IMR-90 (cell line): Measurements from ENCODE around the gene COL15A1. TPM values are rescaled to one million over a fixed set of nuclear protein-coding genes. Genes with fewer than 3 reads are reported as not detected.
A peak's percentile ranks its signal among the peaks of the same experiment; 100 is the strongest.

ENCODE experiments used
- ATAC-seq: fragments of 200-7000 bp; cut with Tn5 transposase; 2 replicates; pipeline ENCODE4 v1.9.1; 2020; ENCODE audit warnings: low read depth, mild to moderate bottlenecking, moderate library complexity
- BruUV-seq: library from RNA; stranded (reverse); fragments of 400-500 nt; replicated peaks from 2 replicates; lab custom pipeline; 2021; lab: Mats Ljungman, UMichigan
- CTCF ChIA-PET: fragments of 300-600 bp; formaldehyde crosslinking; extraction: SDS; loops from one replicate; lab custom pipeline; 2021; ENCODE audit warnings: antibody characterized with exemption; lab: Yijun Ruan, JAX
- POLR2A ChIA-PET: fragments of 300-600 bp; sonication (Branson Sonifier 250); formaldehyde crosslinking; loops from one replicate; lab custom pipeline; 2022; ENCODE audit warnings: antibody characterized with exemption; ENCODE audit not compliant: unreplicated experiment; lab: Charles Lee
- DNase-seq: peaks from one replicate; pipeline ENCODE4 v3.0.0; 2013
- H2AFZ ChIP-seq: replicated peaks from 2 replicates; pipeline ENCODE3; 2013; ENCODE audit warnings: low read length, mild to moderate bottlenecking; ENCODE audit not compliant: poor library complexity
- H2AK5ac ChIP-seq: 2 replicates; pipeline ENCODE4 v1.6.1; 2013; ENCODE audit warnings: low read depth, low read length, inconsistent platforms
- H2AK9ac ChIP-seq: replicated peaks from 2 replicates; pipeline ENCODE3; 2013; ENCODE audit warnings: mild to moderate bottlenecking, low read depth, low read length, moderate library complexity; ENCODE audit not compliant: poor library complexity
- H2BK120ac ChIP-seq: 2 replicates; pipeline ENCODE4 v1.6.1; 2013; ENCODE audit warnings: low read depth, low read length, inconsistent platforms
- H2BK15ac ChIP-seq: 3 replicates; pipeline ENCODE4 v1.6.1; 2013; ENCODE audit warnings: low read depth, low read length, inconsistent platforms
- H2BK20ac ChIP-seq: 2 replicates; pipeline ENCODE4 v1.6.1; 2013; ENCODE audit warnings: low read depth, mild to moderate bottlenecking, inconsistent platforms, low read length, moderate library complexity
- H2BK5ac ChIP-seq: 2 replicates; pipeline ENCODE4 v1.6.1; 2013; ENCODE audit warnings: mild to moderate bottlenecking, low read depth, low read length, inconsistent platforms; ENCODE audit not compliant: poor library complexity, severe bottlenecking
- H3K14ac ChIP-seq: replicated peaks from 2 replicates; pipeline ENCODE4 v1.6.1; 2013; ENCODE audit warnings: low read depth, low read length, inconsistent platforms
- H3K18ac ChIP-seq: 2 replicates; pipeline ENCODE4 v1.6.1; 2013; ENCODE audit warnings: low read depth, low read length, control low read depth
- H3K23ac ChIP-seq: 2 replicates; pipeline ENCODE4 v1.6.1; 2013; ENCODE audit warnings: low read depth, low read length, inconsistent platforms
- H3K27ac ChIP-seq: 2 replicates; pipeline ENCODE4 v1.5.1; 2013; ENCODE audit warnings: mild to moderate bottlenecking, control low read depth, low read length; ENCODE audit not compliant: insufficient read depth
- H3K27me3 ChIP-seq: 2 replicates; pipeline ENCODE4 v1.6.1; 2013; ENCODE audit warnings: low read length; ENCODE audit not compliant: control insufficient read depth, insufficient read depth
- H3K36me3 ChIP-seq: 2 replicates; pipeline ENCODE4 v1.6.1; 2013; ENCODE audit warnings: low read length, mixed read lengths; ENCODE audit not compliant: control insufficient read depth, insufficient read depth
- H3K4ac ChIP-seq: 2 replicates; pipeline ENCODE4 v1.6.1; 2013; ENCODE audit warnings: low read depth, low read length, inconsistent platforms
- H3K4me1 ChIP-seq: 2 replicates; pipeline ENCODE4 v1.6.1; 2013; ENCODE audit warnings: low read length, mixed read lengths; ENCODE audit not compliant: control insufficient read depth, insufficient read depth
- H3K4me2 ChIP-seq: 2 replicates; pipeline ENCODE4 v1.6.1; 2013; ENCODE audit warnings: low read depth, mild to moderate bottlenecking, control low read depth, low read length, moderate library complexity
- H3K4me3 ChIP-seq: 2 replicates; pipeline ENCODE4 v1.5.1; 2013; ENCODE audit warnings: low read depth, mild to moderate bottlenecking, control low read depth, low read length, moderate library complexity; ENCODE audit not compliant: insufficient read depth
- H3K56ac ChIP-seq: 2 replicates; pipeline ENCODE4 v1.6.1; 2013; ENCODE audit warnings: low read length, inconsistent platforms; ENCODE audit not compliant: insufficient read depth; ENCODE audit errors: extremely low read depth
- H3K79me1 ChIP-seq, 2 experiments: 2 replicates each; pipeline ENCODE4 v1.6.1; 2013; ENCODE audit warnings: low read length in 2 of 2, inconsistent platforms in 1 of 2, low read depth in 1 of 2
- H3K9ac ChIP-seq: 2 replicates; pipeline ENCODE4 v1.6.1; 2013; ENCODE audit warnings: low read depth, low read length, control low read depth
- H3K9me1 ChIP-seq: 2 replicates; pipeline ENCODE4 v1.6.1; 2013; ENCODE audit warnings: low read length, inconsistent platforms; ENCODE audit not compliant: insufficient read depth
- H3K9me3 ChIP-seq: 2 replicates; pipeline ENCODE4 v1.6.1; 2013; ENCODE audit warnings: low read length; ENCODE audit not compliant: control insufficient read depth, insufficient read depth
- H4K20me1 ChIP-seq: 2 replicates; pipeline ENCODE4 v1.6.1; 2013; ENCODE audit warnings: low read length, inconsistent platforms; ENCODE audit not compliant: insufficient read depth
- H4K5ac ChIP-seq: 2 replicates; pipeline ENCODE4 v1.6.1; 2013; ENCODE audit warnings: mild to moderate bottlenecking, low read depth, low read length, control low read depth
- H4K8ac ChIP-seq, 2 experiments: 2 replicates each; pipeline ENCODE4 v1.6.1; 2013; ENCODE audit warnings: low read depth in 2 of 2, low read length in 2 of 2, control low read depth in 1 of 2, inconsistent platforms in 1 of 2
- H4K91ac ChIP-seq: 2 replicates; pipeline ENCODE4 v1.6.1; 2013; ENCODE audit warnings: low read depth, low read length, inconsistent platforms; ENCODE audit not compliant: insufficient read depth
- BHLHE40 ChIP-seq: fragments of 150-350 bp; IDR thresholded peaks from 2 replicates; pipeline ENCODE4 v1.6.1; 2016; ENCODE audit warnings: mild to moderate bottlenecking, low read depth, low read length
- CEBPB ChIP-seq: IDR thresholded peaks from 2 replicates; pipeline ENCODE4 v1.6.1; 2012; ENCODE audit warnings: low read depth, low read length, improper control_type of control experiment
- CHD1 ChIP-seq: IDR thresholded peaks from 2 replicates; pipeline ENCODE4 v1.6.1; 2012; ENCODE audit warnings: low read depth, low read length, improper control_type of control experiment
- FOS ChIP-seq: fragments of 150-350 bp; IDR thresholded peaks from 2 replicates; pipeline ENCODE4 v1.6.1; 2016; ENCODE audit warnings: low read depth, low read length
- MAFK ChIP-seq: IDR thresholded peaks from 2 replicates; pipeline ENCODE4 v1.6.1; 2012; ENCODE audit warnings: low read depth, low read length, improper control_type of control experiment
- MAZ ChIP-seq: IDR thresholded peaks from 2 replicates; pipeline ENCODE4 v1.6.1; 2012; ENCODE audit warnings: low read depth, mild to moderate bottlenecking, low read length, improper control_type of control experiment, moderate library complexity, borderline replicate concordance
- MXI1 ChIP-seq: IDR thresholded peaks from 2 replicates; pipeline ENCODE4 v1.6.1; 2012; ENCODE audit warnings: low read depth, mild to moderate bottlenecking, low read length, moderate library complexity, borderline replicate concordance
- NFE2L2 ChIP-seq: fragments of 150-350 bp; IDR thresholded peaks from 2 replicates; pipeline ENCODE4 v1.6.1; 2016; ENCODE audit warnings: low read depth, mild to moderate bottlenecking, low read length
- POLR2A ChIP-seq: IDR thresholded peaks from 2 replicates; pipeline ENCODE4 v1.6.1; 2012; ENCODE audit warnings: mild to moderate bottlenecking, low read depth, low read length
- RAD21 ChIP-seq: IDR thresholded peaks from 2 replicates; pipeline ENCODE4 v1.6.1; 2012; ENCODE audit warnings: low read length, improper control_type of control experiment
- RCOR1 ChIP-seq: IDR thresholded peaks from 2 replicates; pipeline ENCODE4 v1.6.1; 2012; ENCODE audit warnings: mild to moderate bottlenecking, low read length, improper control_type of control experiment; ENCODE audit not compliant: insufficient replicate concordance
- RFX5 ChIP-seq: IDR thresholded peaks from 2 replicates; pipeline ENCODE4 v1.8.0; 2012; ENCODE audit warnings: low read depth, mild to moderate bottlenecking, low read length, moderate library complexity
- SMC3 ChIP-seq: fragments of 150-350 bp; IDR thresholded peaks from 2 replicates; pipeline ENCODE4 v1.6.1; 2016; ENCODE audit warnings: low read depth, mild to moderate bottlenecking, antibody characterized with exemption, low read length, moderate library complexity
- USF2 ChIP-seq: fragments of 150-350 bp; IDR thresholded peaks from 2 replicates; pipeline ENCODE4 v1.6.1; 2017; ENCODE audit warnings: mild to moderate bottlenecking, antibody characterized with exemption, low read length, low read depth
- WGBS, 2 experiments: methylation state at CpG; one replicate each; pipeline versions ENCODE4 v1.1.5 to v1.1.7; 2013; ENCODE audit warnings: missing lambda C conversion rate in 2 of 2; ENCODE audit not compliant: insufficient read length in 1 of 2; ENCODE audit errors: extremely low coverage in 2 of 2; 5-methylcytosine and 5-hydroxymethylcytosine counted together
- dilution Hi-C: fragments of 300-500 bp; cut with HindIII; formaldehyde crosslinking; loops from one replicate; pipeline ENCODE4 v1.14.3; 2018; ENCODE audit warnings: low sequenced_read_pairs; ENCODE audit not compliant: unreplicated experiment
- in situ Hi-C: fragments of 300-500 bp; cut with MboI; formaldehyde crosslinking; loops from 3 replicates; pipeline ENCODE4 v1.14.3; 2019; ENCODE audit warnings: low sequenced_read_pairs, inconsistent platforms, mixed read lengths
- intact Hi-C: fragments of 100-400 bp; cut with micrococcal nuclease; formaldehyde crosslinking; loops from 2 replicates; pipeline ENCODE4 v1.10.0; 2022
- polyA plus RNA-seq, 3 experiments: library from polyadenylated mRNA; depleted of rRNA; stranded (reverse); fragments of >200 nt; gene quantifications; 2 replicates each; pipeline ENCODE4 v1.2.3, GENCODE V29; 2012; ENCODE audit warnings: low replicate concordance in 1 of 3
- total RNA-seq: library from RNA; depleted of rRNA; stranded (reverse); fragments of >200 nt; gene quantifications from 2 replicates; pipeline ENCODE4 v1.2.3, GENCODE V29; 2012

The COL15A1 gene
- total and polyA plus RNA-seq, 2 of the 4 experiments (the other 2 are of a cell fraction) = 2.2 to 3.7 TPM

GRCh38 chr9:98923451-98924123, 20.1 kb upstream of the COL15A1 start (continued):
- TF ChIP-seq MAFK = no peak

GRCh38 chr9:98924946-98925820, 18.5 kb upstream of the COL15A1 start:
- H2BK120ac ChIP-seq = peak overlapping the region; percentile 70
- H3K4me3 ChIP-seq = no peak overlapping the region
- in situ Hi-C loops (no loop called here), dilution Hi-C loops (no loop called here), intact Hi-C loops (no loop called here)
- H3K27ac ChIP-seq = peak overlapping the region; percentile 31; the same call in 1 of the 2 replicates
- H4K91ac ChIP-seq = peak overlapping the region; percentile 77
- peak overlapping the region; percentile 20; the same call in 1 of the 2 replicates for H4K5ac ChIP-seq
- no peaks in the 10 kb centered on the region for H3K79me1 ChIP-seq
- peak overlapping the region; percentile 10 for H3K14ac ChIP-seq
- H3K4ac ChIP-seq = peak overlapping the region; percentile 77
- H3K9me3 ChIP-seq = no peaks in the 10 kb centered on the region
- H3K4me2 ChIP-seq = no peak overlapping the region
- DNase-seq (no peak), ATAC-seq (no peak)
- peak overlapping the region; percentile 44 for H3K18ac ChIP-seq
- ChIA-PET POLR2A (no interaction called here), CTCF (no interaction called here)
- H3K9me1 ChIP-seq = peaks cover 12% of the 10 kb centered on the region
- no peaks in the 10 kb centered on the region for H3K36me3 ChIP-seq
- peak overlapping the region; percentile 26; the same call in 1 of the 2 replicates for H3K23ac ChIP-seq
- H2BK15ac ChIP-seq = peak overlapping the region; percentile 51; the same call in 2 of the 3 replicates
- H3K56ac ChIP-seq = no peak overlapping the region
- H2AK5ac ChIP-seq = peak overlapping the region; percentile 47
- no peak overlapping the region for H3K9ac ChIP-seq
- H2BK20ac ChIP-seq = peak overlapping the region; percentile 86
- no peaks in the 10 kb centered on the region for H4K20me1 ChIP-seq
- peak overlapping the region; percentile 59 for H2AK9ac ChIP-seq
- no TSS peak for BruUV-seq
- H2BK5ac ChIP-seq = peak overlapping the region; percentile 5
- peaks cover 27% of the 10 kb centered on the region for H3K4me1 ChIP-seq
- 91% methylated on average over 12 of the region's 15 CpGs; no CpG with 5 or more reads in 1 of the 2 experiments for WGBS, 2 experiments
- no peaks in the 10 kb centered on the region for H3K27me3 ChIP-seq
- H4K8ac ChIP-seq = peak overlapping the region in 1 of 2 experiments; percentile 20; a peak in 2 of 4 replicates
- peak overlapping the region; percentile 33 for H2AFZ ChIP-seq
- TF ChIP-seq SMC3 (no peak), MXI1 (no peak), MAZ (no peak), BHLHE40 (no peak), USF2 (no peak), CHD1 (no peak), MAFK (no peak), POLR2A (no peak), RCOR1 (no peak), NFE2L2 (no peak), RFX5 (no peak), FOS (no peak), CEBPB (no peak), RAD21 (no peak)
